ENCODE results near the gene TMEM167A. TPM values are rescaled to one million over a fixed set of nuclear protein-coding genes. Genes with fewer than 3 reads are reported as not detected.

TMEM167A gene
- 113 and 144 TPM in 2 replicates for total RNA-seq (2014; rRNA removed; shearing (Covaris generic))

GRCh38 chr5:83076742-83077661, at the start of gene TMEM167A, which contains the start of gene XRCC4:
TMEM167A (minus strand) TSS chr5:83077394; CDS start chr5:83077323, 71 bp downstream.
XRCC4 (plus strand) TSS chr5:83077547; CDS start chr5:83104920, 27,373 bp downstream.
- peak within 1 kb of the TSS; percentile 79 for H3K27ac ChIP-seq
- H3K36me3 ChIP-seq = peaks cover 24% of the 10 kb centered on the region
- H3K4me3 ChIP-seq = peak within 1 kb of the TSS; percentile 62
- no peaks in the 10 kb centered on the region for H3K9me3 ChIP-seq (replicated peaks)
- peaks cover 12% of the 10 kb centered on the region for H3K4me1 ChIP-seq (replicated peaks)
- H3K27me3 ChIP-seq (replicated peaks) = no peaks in the 10 kb centered on the region
- peak; percentile 94 to 98 for DNase-seq (ENCODE audit: low read depth in 1 of 2, low spot score in 2 of 2)

- Histone ChIP-seq H3K27me3 (replicated peaks) (no peaks in the 10 kb centered on the region), H3K36me3 (no peaks in the 10 kb centered on the region), H3K27ac (no peak overlapping the region), H3K9me3 (replicated peaks) (no peaks in the 10 kb centered on the region), H3K4me3 (no peak overlapping the region), H3K4me1 (replicated peaks) (peaks cover 7% of the 10 kb centered on the region)
- DNase-seq (ENCODE audit: low read depth in 1 of 2, low spot score in 2 of 2) = no peak
These were observed 49.3 kb upstream of the TMEM167A start for GRCh38 chr5:83126501-83126900.

GRCh38 chr5:83125560-83125959, 48.4 kb upstream of the TMEM167A start:
- H3K9me3 ChIP-seq (replicated peaks) = no peaks in the 10 kb centered on the region
- no peak overlapping the region for H3K4me3 ChIP-seq
- peaks cover 7% of the 10 kb centered on the region for H3K4me1 ChIP-seq (replicated peaks)
- no peak for DNase-seq (ENCODE audit: low read depth in 1 of 2, low spot score in 2 of 2)
- H3K27me3 ChIP-seq (replicated peaks) = no peaks in the 10 kb centered on the region
- H3K27ac ChIP-seq = no peak overlapping the region
- no peaks in the 10 kb centered on the region for H3K36me3 ChIP-seq

- Histone ChIP-seq H3K9me3 (replicated peaks) (no peaks in the 10 kb centered on the region), H3K4me3 (no peak overlapping the region), H3K4me1 (replicated peaks) (peaks cover 7% of the 10 kb centered on the region), H3K27me3 (replicated peaks) (no peaks in the 10 kb centered on the region), H3K27ac (no peak overlapping the region), H3K36me3 (no peaks in the 10 kb centered on the region)
- no peak for DNase-seq (ENCODE audit: low read depth in 1 of 2, low spot score in 2 of 2)
These were observed 47.4 kb upstream of the TMEM167A start for GRCh38 chr5:83124593-83124992.

DNA sequence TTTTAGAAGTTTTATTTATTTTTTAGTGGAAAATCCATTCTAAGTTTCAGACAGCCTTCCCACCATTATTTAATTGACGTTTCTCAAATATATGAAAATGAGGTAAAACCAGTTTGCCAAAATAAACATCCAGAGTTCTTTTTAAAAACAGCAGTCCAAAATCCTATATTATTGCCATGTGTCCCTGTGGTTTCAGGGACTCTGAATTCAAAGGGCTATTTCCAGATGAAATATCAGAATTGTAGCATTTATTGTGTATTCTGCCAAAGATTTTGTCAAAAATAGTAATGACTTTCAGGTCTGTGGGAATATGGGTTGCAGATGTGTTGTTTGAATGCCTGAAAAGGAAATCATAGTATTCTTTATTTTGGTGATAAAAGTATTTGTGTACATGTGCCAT, 41.8 kb upstream of the TMEM167A start:
- Histone ChIP-seq H3K27ac (no peak overlapping the region), H3K27me3 (replicated peaks) (no peaks in the 10 kb centered on the region), H3K9me3 (replicated peaks) (no peaks in the 10 kb centered on the region; the same call in 1 of the 2 replicates), H3K4me3 (no peak overlapping the region), H3K4me1 (replicated peaks) (no peaks in the 10 kb centered on the region), H3K36me3 (no peaks in the 10 kb centered on the region; the same call in 1 of the 2 replicates)
- no peak for DNase-seq (ENCODE audit: low read depth in 1 of 2, low spot score in 2 of 2)

DNA sequence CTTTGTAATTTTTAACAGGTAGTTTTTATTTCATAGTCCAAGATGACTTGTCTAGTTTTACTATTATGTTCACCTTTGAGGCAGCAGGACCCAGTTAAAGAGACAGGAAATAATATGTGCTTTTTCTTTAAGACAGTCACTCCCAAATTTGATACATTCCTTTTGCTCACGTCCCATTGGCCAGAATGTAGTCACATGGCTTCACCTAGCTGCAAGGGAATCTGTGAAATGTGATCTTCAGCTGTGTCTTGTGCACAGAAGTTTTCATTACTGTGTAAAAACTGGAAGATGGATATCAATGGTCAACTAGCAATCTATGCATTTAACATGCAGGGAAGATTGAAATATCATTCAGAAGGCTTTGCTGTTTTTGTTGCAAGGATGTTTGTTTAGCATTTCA, 41.3 kb upstream of the TMEM167A start:
- no peaks in the 10 kb centered on the region; the same call in 1 of the 2 replicates for H3K9me3 ChIP-seq (replicated peaks)
- H3K27ac ChIP-seq = no peak overlapping the region
- DNase-seq (ENCODE audit: low read depth in 1 of 2, low spot score in 2 of 2) = no peak

DNA sequence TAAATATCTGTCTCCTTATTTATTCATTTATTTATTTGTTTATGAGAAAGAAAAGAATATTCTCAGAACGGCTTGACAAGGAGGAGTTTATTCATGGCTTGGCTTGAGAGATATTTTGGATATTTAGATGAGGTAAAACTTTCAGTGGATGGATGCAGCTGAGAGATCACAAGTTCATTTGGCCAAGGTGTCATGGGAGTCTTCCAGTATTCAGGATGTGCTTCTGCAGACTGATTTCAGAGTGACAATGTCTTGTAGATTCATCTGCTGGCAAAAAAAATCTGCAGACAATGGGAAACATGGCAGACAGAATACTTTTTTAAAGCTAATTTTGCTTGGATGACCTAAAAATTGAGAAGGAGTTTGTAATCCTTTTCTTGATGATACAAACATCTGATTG, 38.6 kb upstream of the TMEM167A start:
- no peaks in the 10 kb centered on the region; the same call in 1 of the 2 replicates for H3K9me3 ChIP-seq (replicated peaks)
- H3K4me3 ChIP-seq = no peak overlapping the region
- H3K27ac ChIP-seq = no peak overlapping the region
- H3K36me3 ChIP-seq = no peaks in the 10 kb centered on the region; the same call in 1 of the 2 replicates
- no peaks in the 10 kb centered on the region for H3K4me1 ChIP-seq (replicated peaks)
- no peaks in the 10 kb centered on the region for H3K27me3 ChIP-seq (replicated peaks)
- DNase-seq (ENCODE audit: low read depth in 1 of 2, low spot score in 2 of 2) = no peak

More for the DNA sequence above, 41.3 kb upstream of the TMEM167A start:
- Histone ChIP-seq H3K27me3 (replicated peaks) (no peaks in the 10 kb centered on the region), H3K4me1 (replicated peaks) (no peaks in the 10 kb centered on the region), H3K4me3 (no peak overlapping the region), H3K36me3 (no peaks in the 10 kb centered on the region; the same call in 1 of the 2 replicates)

GRCh38 chr5:83109380-83109779, 32.2 kb upstream of the TMEM167A start:
- no peaks in the 10 kb centered on the region for H3K36me3 ChIP-seq
- no peaks in the 10 kb centered on the region for H3K9me3 ChIP-seq (replicated peaks)
- no peaks in the 10 kb centered on the region for H3K4me1 ChIP-seq (replicated peaks)
- no peaks in the 10 kb centered on the region for H3K27me3 ChIP-seq (replicated peaks)
- no peak overlapping the region for H3K4me3 ChIP-seq
- no peak for DNase-seq (ENCODE audit: low read depth in 1 of 2, low spot score in 2 of 2)
- H3K27ac ChIP-seq = no peak overlapping the region

- no peak overlapping the region for H3K4me3 ChIP-seq
- H3K4me1 ChIP-seq (replicated peaks) = no peaks in the 10 kb centered on the region
- no peaks in the 10 kb centered on the region for H3K36me3 ChIP-seq
- H3K9me3 ChIP-seq (replicated peaks) = no peaks in the 10 kb centered on the region
- no peak overlapping the region for H3K27ac ChIP-seq
- no peaks in the 10 kb centered on the region for H3K27me3 ChIP-seq (replicated peaks)
- DNase-seq (ENCODE audit: low read depth in 1 of 2, low spot score in 2 of 2) = no peak
These were observed 30.7 kb upstream of the TMEM167A start for GRCh38 chr5:83107692-83108420.

DNA sequence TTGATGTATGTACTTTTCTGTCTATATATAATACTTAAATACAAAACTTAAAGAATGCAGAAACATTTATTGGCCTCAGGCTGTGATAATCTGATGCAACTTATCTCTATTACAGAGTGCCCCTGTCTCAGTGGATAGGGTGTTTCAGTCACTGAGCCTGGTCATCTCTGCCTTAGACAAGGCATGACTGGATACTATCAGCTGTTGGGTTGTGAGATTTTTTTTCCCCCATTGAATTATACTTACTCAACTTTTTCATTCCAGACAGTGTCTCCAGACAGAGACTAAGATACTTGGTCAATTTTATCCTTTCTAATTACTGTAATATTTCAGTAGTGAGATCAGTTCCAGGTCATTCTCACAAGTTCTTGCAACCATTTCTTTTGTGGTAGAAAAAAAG, 26.8 kb upstream of the TMEM167A start:
- Histone ChIP-seq H3K9me3 (replicated peaks) (no peaks in the 10 kb centered on the region), H3K36me3 (no peaks in the 10 kb centered on the region), H3K4me3 (no peak overlapping the region), H3K27ac (no peak overlapping the region), H3K4me1 (replicated peaks) (no peaks in the 10 kb centered on the region), H3K27me3 (replicated peaks) (no peaks in the 10 kb centered on the region)
- DNase-seq (ENCODE audit: low read depth in 1 of 2, low spot score in 2 of 2) = no peak

DNA sequence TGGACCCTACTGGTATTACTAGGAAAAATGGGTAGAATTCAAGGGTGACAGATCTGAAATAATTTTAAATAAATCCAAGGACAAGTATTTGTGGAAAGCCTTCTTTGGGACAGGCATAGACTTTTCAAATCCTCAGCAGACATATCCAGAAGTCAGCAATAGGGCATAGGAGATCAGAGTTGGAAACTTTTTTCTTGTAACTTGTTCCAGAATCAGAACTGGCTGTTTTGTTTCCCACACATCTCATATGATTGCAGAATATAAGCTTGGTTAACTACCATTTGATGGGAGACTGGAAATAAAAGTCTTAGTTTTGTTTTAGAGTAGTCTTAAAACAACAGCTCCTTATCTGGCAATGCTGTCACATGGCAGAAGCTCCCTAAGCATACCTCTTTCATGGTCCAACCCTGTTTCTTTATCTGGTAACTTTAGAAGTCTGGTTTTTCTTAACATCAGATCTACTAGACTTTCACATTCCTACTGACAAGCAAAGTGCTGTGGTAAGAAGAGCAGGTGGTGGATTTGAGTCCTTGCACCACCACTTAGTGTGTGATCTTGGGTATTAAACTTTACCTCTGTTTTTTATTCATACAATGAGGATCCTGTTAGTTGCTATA, 25.3 kb upstream of the TMEM167A start:
- DNase-seq (ENCODE audit: low read depth in 1 of 2, low spot score in 2 of 2) = no peak

DNA sequence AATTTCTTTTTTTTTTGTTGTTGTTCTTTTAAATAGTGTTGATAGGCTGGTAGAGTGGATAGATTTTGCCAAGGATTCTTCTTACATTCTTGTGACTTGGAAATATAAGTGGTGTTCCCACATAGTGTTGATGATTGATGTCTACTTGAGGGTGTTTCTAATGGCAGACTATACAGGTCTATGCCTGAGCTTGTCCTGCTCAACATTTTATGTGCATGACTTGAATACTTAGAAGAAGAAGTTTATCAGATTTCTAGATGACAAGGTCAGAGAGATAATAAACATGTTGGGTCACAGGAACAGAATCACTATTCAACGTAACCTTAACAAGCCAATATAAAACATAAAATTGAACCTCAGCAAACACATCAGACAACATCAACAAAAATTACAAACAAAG, 24.3 kb upstream of the TMEM167A start:
- no peaks in the 10 kb centered on the region for H3K27me3 ChIP-seq (replicated peaks)
- no peaks in the 10 kb centered on the region for H3K9me3 ChIP-seq (replicated peaks)
- no peak for DNase-seq (ENCODE audit: low read depth in 1 of 2, low spot score in 2 of 2)
- peaks cover 11% of the 10 kb centered on the region for H3K4me1 ChIP-seq (replicated peaks)
- H3K36me3 ChIP-seq = no peaks in the 10 kb centered on the region
- H3K4me3 ChIP-seq = no peak overlapping the region
- no peak overlapping the region for H3K27ac ChIP-seq

More for the DNA sequence above, 25.3 kb upstream of the TMEM167A start:
- Histone ChIP-seq H3K27me3 (replicated peaks) (no peaks in the 10 kb centered on the region), H3K9me3 (replicated peaks) (no peaks in the 10 kb centered on the region), H3K4me1 (replicated peaks) (peaks cover 7% of the 10 kb centered on the region), H3K4me3 (no peak overlapping the region), H3K27ac (no peak overlapping the region), H3K36me3 (no peaks in the 10 kb centered on the region)

DNA sequence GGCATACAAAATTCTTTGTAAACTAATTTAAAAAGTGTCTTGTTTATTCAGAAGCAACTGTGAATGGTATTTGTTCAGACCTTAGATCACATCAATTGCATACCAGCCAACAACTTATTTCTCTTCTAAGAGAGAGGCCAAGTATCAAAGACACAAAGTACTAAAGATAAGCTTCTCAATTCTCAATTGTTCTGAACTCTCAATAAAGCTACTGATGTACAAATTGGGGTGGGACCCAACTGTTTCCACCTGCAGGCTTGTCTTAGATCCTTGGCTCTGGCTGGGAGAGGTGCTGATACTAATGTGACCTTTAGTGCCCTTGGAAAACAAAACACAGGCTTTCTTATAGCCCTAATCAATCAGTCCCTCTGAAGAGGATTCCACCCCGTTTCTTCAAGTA, 22.3 kb upstream of the TMEM167A start:
- Histone ChIP-seq H3K27me3 (replicated peaks) (no peaks in the 10 kb centered on the region), H3K9me3 (replicated peaks) (no peaks in the 10 kb centered on the region), H3K27ac (no peak overlapping the region), H3K4me1 (replicated peaks) (peaks cover 22% of the 10 kb centered on the region), H3K36me3 (no peaks in the 10 kb centered on the region), H3K4me3 (no peak overlapping the region)
- DNase-seq (ENCODE audit: low read depth in 1 of 2, low spot score in 2 of 2) = no peak
